HG03521 (cell line): ENCODE results near the gene IQCK.
"Not testable (repeated sequence)": the region's sequence is repeated elsewhere in the genome, so short reads cannot be mapped to it uniquely, and the experiment has no call there.

ENCODE experiments used
- ATAC-seq: cut with Tn5 transposase; IDR thresholded peaks from one replicate; pipeline ENCODE4 v1.9.1; 2021; ENCODE audit warnings: mild to moderate bottlenecking, moderate library complexity; ENCODE audit not compliant: unreplicated experiment

The IQCK gene

GRCh38 chr16:19716183-19716582, 1.9 kb upstream of the IQCK start:
- no peak for ATAC-seq

GRCh38 chr16:19716728-19717127, 1.3 kb upstream of the IQCK start:
- ATAC-seq: not testable (repeated sequence)

GRCh38 chr16:19717314-19717713, 757 bp upstream of the IQCK start:
- ATAC-seq: no peak

- no peak for ATAC-seq
These were observed 524 bp downstream of the IQCK start for GRCh38 chr16:19718624-19718965.

- no peak for ATAC-seq
These were observed 4.3 kb downstream of the IQCK start for GRCh38 chr16:19722269-19722952.

GRCh38 chr16:19722981-19723380, 4.9 kb downstream of the IQCK start:
- no peak for ATAC-seq

- ATAC-seq: no peak
These were observed 10.5 kb downstream of the IQCK start for GRCh38 chr16:19728636-19728965.

- no peak for ATAC-seq
These were observed 15.5 kb downstream of the IQCK start for GRCh38 chr16:19733551-19733950.

GRCh38 chr16:19735074-19735867, 17.2 kb downstream of the IQCK start:
- ATAC-seq: no peak

- no peak for ATAC-seq
These were observed 19.4 kb downstream of the IQCK start for GRCh38 chr16:19737306-19738038.

GRCh38 chr16:19741354-19741753, 23.3 kb downstream of the IQCK start:
- ATAC-seq: no peak

- no peak for ATAC-seq
These were observed 25.7 kb downstream of the IQCK start for GRCh38 chr16:19743816-19744159.

GRCh38 chr16:19744670-19745069, 26.6 kb downstream of the IQCK start:
- ATAC-seq: no peak

GRCh38 chr16:19745286-19746010, 27.4 kb downstream of the IQCK start:
- no peak for ATAC-seq

- no peak for ATAC-seq
These were observed 28.5 kb downstream of the IQCK start for GRCh38 chr16:19746561-19746960.

GRCh38 chr16:19748389-19749168, 30.5 kb downstream of the IQCK start:
- ATAC-seq: no peak

- ATAC-seq: no peak
These were observed 31.6 kb downstream of the IQCK start for GRCh38 chr16:19749571-19750080.

- ATAC-seq: no peak
These were observed 33.7 kb downstream of the IQCK start for GRCh38 chr16:19751478-19752385.
